ENCODE measurements around the gene PRELID1. TPM values are rescaled to one million over a fixed set of nuclear protein-coding genes. Genes with fewer than 3 reads are reported as not detected.

Gene PRELID1
- total RNA-seq, 1 donor from 2014 or later: 126 TPM

- no peak for DNase-seq (ENCODE audit: extremely low spot score, unreplicated experiment)
- Mint-ChIP-seq H3K4me1 (ENCODE audit: unreplicated experiment) (peaks cover 60% of the 10 kb centered on the region), H3K36me3 (peaks cover 13% of the 10 kb centered on the region), H3K4me3 (peak overlapping the region; percentile 35), H3K9me3 (no peaks in the 10 kb centered on the region), H3K27me3 (no peaks in the 10 kb centered on the region), H3K27ac (peak overlapping the region; percentile 100)
- TF ChIP-seq CTCF (conservative IDR thresholded peaks at IDR 0.05): no peak
These were observed 3.9 kb upstream of the PRELID1 start for GRCh38 chr5:177299697-177300096.

GRCh38 chr5:177300236-177300880 is 3.2 kb upstream of the PRELID1 start:
- DNase-seq (ENCODE audit: extremely low spot score, unreplicated experiment): peak; percentile 58
- Mint-ChIP-seq H3K27me3 (no peaks in the 10 kb centered on the region), H3K4me1 (ENCODE audit: unreplicated experiment) (peaks cover 65% of the 10 kb centered on the region), H3K27ac (peak overlapping the region; percentile 100), H3K36me3 (peaks cover 13% of the 10 kb centered on the region), H3K4me3 (peak overlapping the region; percentile 96), H3K9me3 (no peaks in the 10 kb centered on the region)
- no peak for TF ChIP-seq CTCF (conservative IDR thresholded peaks at IDR 0.05)

GRCh38 chr5:177300951-177301350 is 2.6 kb upstream of the PRELID1 start:
- Mint-ChIP-seq H3K27me3 (no peaks in the 10 kb centered on the region), H3K4me3 (peak overlapping the region; percentile 96), H3K4me1 (ENCODE audit: unreplicated experiment) (peaks cover 67% of the 10 kb centered on the region), H3K36me3 (peaks cover 15% of the 10 kb centered on the region), H3K27ac (peak overlapping the region; percentile 100), H3K9me3 (no peaks in the 10 kb centered on the region)
- DNase-seq (ENCODE audit: extremely low spot score, unreplicated experiment): peak; percentile 2
- TF ChIP-seq CTCF (conservative IDR thresholded peaks at IDR 0.05): no peak

- TF ChIP-seq CTCF (conservative IDR thresholded peaks at IDR 0.05): no peak
- Mint-ChIP-seq H3K36me3 (peaks cover 15% of the 10 kb centered on the region), H3K4me3 (peak overlapping the region; percentile 96), H3K27ac (peak overlapping the region; percentile 100), H3K4me1 (ENCODE audit: unreplicated experiment) (peaks cover 68% of the 10 kb centered on the region), H3K9me3 (no peaks in the 10 kb centered on the region), H3K27me3 (no peaks in the 10 kb centered on the region)
- peak; percentile 64 for DNase-seq (ENCODE audit: extremely low spot score, unreplicated experiment)
These were observed 2.0 kb upstream of the PRELID1 start for GRCh38 chr5:177301503-177302165.

GRCh38 chr5:177302354-177303110 is 1.1 kb upstream of the PRELID1 start:
- no peaks in the 10 kb centered on the region for H3K27me3 Mint-ChIP-seq

More at GRCh38 chr5:177302354-177303110, 1.1 kb upstream of the PRELID1 start:
- DNase-seq (ENCODE audit: extremely low spot score, unreplicated experiment): no peak
- Mint-ChIP-seq H3K4me1 (ENCODE audit: unreplicated experiment) (peaks cover 68% of the 10 kb centered on the region), H3K4me3 (peak overlapping the region; percentile 96), H3K27ac (peak overlapping the region; percentile 100), H3K9me3 (no peaks in the 10 kb centered on the region), H3K36me3 (peaks cover 16% of the 10 kb centered on the region)
- peak; percentile 26 for TF ChIP-seq CTCF (conservative IDR thresholded peaks at IDR 0.05)

Measured in type B pancreatic cell (in vitro differentiated cells).